Right ventricle myocardium inferior (tissue), 1 donor: Measurements from ENCODE around the gene PACSIN2. TPM values are rescaled to one million over a fixed set of nuclear protein-coding genes. Genes with fewer than 3 reads are reported as not detected.

Experiments
- ATAC-seq: fragments of 200-7000 bp; cut with Tn5 transposase; one replicate; pipeline ENCODE4 v1.9.1; 2020; ENCODE audit warnings: mild to moderate bottlenecking, moderate library complexity
- DNase-seq: peaks from one replicate; pipeline ENCODE4 v3.0.0; 2021; ENCODE audit errors: missing footprints
- intact Hi-C: fragments of 100-400 bp; cut with DNase I; formaldehyde crosslinking; loops from one replicate; pipeline ENCODE4 v1.11.0; 2022
- total RNA-seq: library from RNA; stranded (reverse); fragmentation: NEBNext Ultra II Directional; extraction: Animal tissue kit (Norgen Biotek cat#: 25700); gene quantifications from one replicate; pipeline ENCODE4 v1.2.1, GENCODE V29; 2021
- donor health status: DM: no; HTN: yes; CAD: no; lungs with severe emphysema.

The PACSIN2 gene
- total RNA-seq, 1 donor from 2014 or later, result 64.9 TPM

DNA sequence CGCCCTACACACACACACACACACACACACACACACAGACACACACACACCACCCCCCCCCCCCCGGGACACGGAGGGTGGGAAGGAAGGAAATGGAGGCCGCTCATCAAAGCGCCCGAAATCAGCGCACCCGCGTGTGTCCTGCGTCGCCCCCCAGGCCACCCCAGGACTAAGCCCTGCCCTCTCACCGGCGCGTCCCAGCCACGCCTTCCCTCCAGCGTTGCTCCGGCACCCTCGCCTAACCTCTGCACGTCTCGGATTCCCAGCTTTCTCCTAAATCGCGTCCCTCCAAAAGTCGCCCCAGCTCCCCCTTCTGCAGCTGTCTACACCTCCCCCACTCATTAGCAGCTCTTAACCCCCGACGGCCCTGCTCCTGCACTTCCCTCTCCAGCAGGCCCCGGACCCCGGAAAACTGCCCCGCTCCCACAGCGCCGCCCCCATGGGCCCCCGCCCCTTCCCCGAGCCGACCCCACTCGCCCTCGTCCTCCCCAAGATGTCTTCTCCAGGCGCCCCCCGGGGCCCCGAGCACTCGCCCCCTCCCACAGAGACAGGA is 557 bp downstream of the PACSIN2 start:
- no peak for ATAC-seq
- DNase-seq, result peak; percentile 74
- intact Hi-C loops, result loop anchor here (10.0 kb wide), 1 partner anchor 50 kb away; no protein-coding TSS in a partner anchor

DNA sequence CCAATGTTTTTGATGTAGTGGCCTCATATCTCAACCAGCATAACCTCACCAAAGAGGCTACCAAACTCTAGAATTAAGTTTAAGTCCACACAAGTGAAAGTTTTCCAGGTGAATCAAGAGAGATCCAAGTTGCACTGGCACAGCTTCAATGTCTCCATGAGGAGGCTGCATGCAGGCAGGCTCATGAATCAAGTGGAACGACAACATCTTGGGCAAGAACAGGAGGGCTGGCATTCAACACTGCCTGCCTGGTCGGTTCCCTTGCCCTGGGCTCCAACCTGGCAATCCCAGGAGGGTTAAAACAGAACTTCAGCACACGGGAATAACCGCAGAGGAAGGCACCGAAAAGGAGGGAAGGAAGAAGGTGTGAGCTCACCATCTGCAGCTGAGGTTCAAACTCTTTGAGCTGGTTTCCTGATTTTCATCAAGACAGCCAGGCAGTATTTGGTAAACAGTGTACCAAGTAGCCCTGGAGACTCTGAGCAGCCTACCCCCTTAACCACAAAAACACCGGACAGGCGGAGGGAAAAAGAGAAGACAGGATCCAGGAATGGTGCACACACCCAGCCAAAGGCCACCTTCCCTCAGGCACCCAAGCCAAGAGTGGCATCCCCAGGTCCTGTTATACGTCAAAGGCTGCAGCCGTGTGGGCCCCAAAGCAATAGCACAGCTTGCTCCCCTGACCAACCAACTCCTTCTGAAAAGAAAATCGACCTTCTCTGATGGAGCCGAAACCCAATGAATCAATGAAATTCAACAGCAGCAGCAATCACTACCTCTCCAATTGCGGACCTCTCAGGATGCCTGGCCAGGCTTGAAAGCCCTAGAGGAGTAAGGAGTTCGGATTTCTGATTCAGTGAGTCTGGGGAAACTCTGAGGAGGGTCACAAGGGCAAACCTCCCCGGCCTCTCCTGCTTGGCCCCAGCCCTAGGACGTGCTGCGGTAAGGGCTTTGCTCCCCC is 1.3 kb downstream of the PACSIN2 start:
- DNase-seq (no peak), ATAC-seq (no peak)
- intact Hi-C loops, result loop anchor here (10.0 kb wide), 1 partner anchor 49 kb away; no protein-coding TSS in a partner anchor

DNA sequence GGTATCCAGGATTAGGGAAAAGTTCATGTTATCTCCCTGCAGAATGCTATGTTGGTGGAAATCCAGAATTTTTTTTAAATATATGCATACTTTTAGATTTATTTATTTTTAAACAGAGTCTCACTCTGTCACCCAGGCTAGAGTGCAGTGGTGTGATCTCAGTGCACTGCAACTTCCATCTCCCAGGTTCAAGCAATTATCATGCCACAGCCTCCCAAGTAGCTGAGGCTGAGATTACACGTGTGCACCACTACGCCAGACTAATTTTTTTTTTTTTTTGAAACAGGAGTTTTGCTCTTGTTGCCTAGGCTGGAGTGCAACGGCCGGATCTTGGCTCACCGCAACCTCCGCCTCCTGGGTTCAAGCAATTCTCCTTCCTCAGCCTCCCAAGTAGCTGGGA is 2.6 kb downstream of the PACSIN2 start:
- ATAC-seq, result no peak
- intact Hi-C loops, result loop anchor here (10.0 kb wide), 1 partner anchor 48 kb away; no protein-coding TSS in a partner anchor
- no peak for DNase-seq

DNA sequence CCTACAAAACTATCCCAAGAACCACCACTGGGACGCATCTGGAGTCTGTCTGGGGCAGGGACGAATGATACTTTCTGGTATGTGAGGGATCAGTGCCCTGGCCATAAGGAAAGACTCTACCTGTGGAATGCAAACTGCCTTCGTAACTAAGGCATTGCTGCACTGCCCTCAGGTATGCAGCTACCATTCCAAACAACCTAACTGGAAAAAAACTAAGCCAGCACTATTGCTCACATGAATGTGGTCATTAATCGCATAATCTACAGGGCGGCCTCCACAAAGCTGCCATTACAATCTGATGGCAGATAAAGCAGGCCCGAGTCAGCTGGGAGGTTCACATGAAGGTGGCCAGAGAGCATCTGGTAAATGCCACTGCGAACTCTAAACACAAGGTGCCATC is 3.9 kb downstream of the PACSIN2 start:
- intact Hi-C loops, result loop anchor here (10.0 kb wide), 1 partner anchor 46 kb away; no protein-coding TSS in a partner anchor
- ATAC-seq (no peak), DNase-seq (no peak)

DNA sequence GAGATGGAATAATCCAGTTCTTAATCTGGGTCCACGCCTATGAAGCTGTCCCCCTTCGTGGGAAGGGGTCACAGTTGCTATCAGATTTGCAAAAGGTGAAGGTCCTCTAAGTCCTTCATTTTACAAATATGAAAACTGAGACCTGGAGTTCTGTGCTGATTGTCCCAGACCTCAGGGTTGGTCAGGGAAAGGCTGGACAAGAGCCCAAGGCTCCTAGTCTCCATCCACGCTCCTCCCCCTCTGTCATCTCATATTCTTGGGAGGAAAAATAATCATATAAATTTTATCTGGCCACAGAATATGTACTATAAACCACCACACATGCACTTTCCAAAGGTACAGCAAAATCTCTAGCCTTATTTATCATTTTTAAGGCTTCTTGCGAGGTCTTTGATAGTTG is 5.5 kb downstream of the PACSIN2 start:
- intact Hi-C loops, result loop anchor here (5.0 kb wide), 1 partner anchor 102 kb away; no protein-coding TSS in a partner anchor
- no peak for ATAC-seq
- no peak for DNase-seq

DNA sequence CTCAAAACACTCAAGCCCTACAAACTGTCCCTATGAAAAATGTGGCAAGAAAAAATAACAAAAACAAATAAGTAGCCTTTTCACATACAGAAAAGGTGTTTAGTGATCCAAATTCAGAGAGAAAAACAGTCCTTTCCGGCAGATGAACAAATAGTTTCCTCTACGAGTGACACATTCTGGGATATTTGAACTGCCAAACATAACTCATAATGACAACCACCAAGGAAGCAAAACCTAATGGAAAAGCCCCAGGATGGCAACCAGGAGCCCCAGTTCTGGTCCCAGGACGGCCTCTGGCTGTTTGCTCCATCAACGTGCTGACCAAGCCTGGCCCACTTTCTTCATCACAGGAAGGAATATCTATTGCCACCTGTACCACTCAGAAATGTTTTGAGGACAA is 6.0 kb downstream of the PACSIN2 start:
- ATAC-seq (no peak), DNase-seq (no peak)
- intact Hi-C loops, result loop anchor here (5.0 kb wide), 1 partner anchor 102 kb away; no protein-coding TSS in a partner anchor

DNA sequence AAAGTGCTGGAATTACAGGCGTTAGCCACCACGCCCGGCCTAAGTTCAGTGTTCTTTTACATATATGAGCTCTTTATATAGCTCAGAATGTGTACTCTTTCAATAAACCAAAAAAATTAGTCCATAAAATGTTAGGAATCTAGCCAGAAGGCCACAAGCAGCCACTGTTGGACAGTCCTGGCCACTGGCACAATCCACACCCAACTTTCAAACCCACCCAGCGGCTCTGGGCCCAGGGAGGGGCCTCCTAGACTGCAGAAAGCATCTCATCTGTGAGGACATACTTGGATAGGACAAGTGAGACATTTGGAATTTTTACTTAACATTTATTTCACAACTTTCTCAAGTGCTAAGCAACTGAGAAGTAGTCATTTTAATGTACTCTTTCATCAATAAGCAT is 6.4 kb downstream of the PACSIN2 start:
- DNase-seq (no peak), ATAC-seq (peak; percentile 78)
- intact Hi-C loops, result loop anchor here (5.0 kb wide), 1 partner anchor 101 kb away; no protein-coding TSS in a partner anchor

DNA sequence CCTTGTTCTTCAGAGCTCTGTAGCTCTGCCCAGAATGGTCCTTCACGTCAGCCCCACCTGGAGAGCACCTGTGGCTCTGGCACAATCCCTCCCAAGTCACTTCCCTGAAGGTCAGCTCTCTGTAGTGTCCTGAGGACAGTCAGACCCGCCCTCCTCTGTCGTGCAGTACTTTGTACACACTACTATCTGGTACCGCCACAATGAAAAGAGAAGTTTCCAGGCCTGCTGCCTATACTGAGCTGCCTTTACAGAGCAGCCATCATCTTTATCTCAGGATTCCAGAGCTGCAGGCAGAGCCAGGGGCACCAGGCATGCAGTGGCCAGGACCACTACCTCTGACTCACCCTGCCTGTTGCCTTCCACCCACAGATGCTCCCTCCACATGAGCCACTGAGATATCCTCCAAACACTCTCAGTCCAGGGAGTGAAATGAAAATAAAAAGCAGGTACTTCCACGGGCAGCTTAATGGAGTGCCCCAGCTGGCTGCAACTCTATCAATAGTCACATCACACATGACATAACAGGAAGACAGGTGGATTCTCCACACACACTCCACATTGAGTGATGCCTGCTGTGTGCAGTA is 7.3 kb downstream of the PACSIN2 start:
- DNase-seq (no peak), ATAC-seq (peak; percentile 56)
- intact Hi-C loops, result loop anchor here (5.0 kb wide), 1 partner anchor 100 kb away; no protein-coding TSS in a partner anchor

DNA sequence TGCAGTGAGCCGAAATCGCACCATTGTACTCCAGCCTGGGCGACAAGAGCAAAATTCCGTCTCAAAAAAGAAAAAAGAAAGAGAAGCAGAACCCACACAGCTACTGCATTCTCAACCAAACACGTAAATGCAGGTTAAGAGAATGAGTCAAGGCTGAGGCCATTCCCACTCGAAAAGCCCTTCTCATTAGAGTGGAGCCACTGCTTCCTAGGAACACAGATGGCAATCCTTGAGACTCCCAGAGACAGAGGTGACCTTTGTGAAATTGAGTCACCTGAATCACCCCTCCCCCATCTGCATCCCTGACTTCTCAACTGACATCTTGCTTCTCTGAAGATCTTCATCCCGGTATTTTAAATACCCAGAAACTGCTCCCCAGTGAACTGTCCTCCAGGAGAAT is 8.2 kb downstream of the PACSIN2 start:
- intact Hi-C loops, result loop anchor here (5.0 kb wide), 1 partner anchor 99 kb away; no protein-coding TSS in a partner anchor
- DNase-seq (no peak), ATAC-seq (no peak)

DNA sequence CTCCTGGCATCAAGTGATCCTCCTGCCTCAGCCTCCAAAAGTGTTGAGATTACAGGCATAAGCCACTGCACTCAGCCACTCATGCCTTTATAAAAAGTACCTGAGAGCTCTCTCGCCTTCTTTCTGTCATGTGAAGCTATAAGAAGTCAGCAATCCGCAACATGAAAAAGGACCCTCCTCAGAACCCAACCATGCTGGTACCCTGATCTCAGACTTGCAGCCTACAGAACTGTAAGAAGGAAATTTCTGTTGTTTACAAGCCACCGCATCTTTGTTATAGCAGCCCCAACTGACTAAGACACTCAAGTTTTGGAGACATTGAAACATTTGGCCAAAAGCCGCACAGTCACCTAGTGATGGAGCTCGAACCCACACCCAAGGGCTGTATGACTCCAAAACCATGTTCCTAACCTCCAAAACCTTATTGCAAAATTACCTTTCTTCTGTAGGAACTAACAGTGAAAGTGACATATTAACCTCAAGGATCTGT is 8.9 kb downstream of the PACSIN2 start:
- intact Hi-C loops, result loop anchor here (5.0 kb wide), 1 partner anchor 99 kb away; no protein-coding TSS in a partner anchor
- DNase-seq, result no peak
- ATAC-seq, result no peak

DNA sequence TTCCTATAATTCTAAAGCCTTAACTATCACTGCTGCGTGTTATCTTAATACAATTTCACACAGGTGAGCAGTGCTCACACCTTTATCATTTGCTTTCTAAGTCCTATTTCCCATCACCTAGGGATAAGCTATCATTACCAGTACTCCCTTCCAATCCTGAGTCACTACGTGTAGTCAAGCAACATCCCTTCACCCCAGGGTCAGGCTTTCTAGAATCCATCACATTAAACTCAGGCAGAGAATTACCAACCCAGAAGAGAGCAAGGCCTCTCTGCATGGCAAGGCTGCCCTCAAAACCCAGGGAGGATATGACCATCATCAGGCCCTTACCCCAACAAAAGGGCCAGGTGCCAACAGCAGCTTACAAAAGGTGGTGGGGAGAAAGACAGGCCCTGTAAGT is 9.8 kb downstream of the PACSIN2 start:
- intact Hi-C loops, result loop anchor here (5.0 kb wide), 1 partner anchor 98 kb away; no protein-coding TSS in a partner anchor
- no peak for DNase-seq
- no peak for ATAC-seq

DNA sequence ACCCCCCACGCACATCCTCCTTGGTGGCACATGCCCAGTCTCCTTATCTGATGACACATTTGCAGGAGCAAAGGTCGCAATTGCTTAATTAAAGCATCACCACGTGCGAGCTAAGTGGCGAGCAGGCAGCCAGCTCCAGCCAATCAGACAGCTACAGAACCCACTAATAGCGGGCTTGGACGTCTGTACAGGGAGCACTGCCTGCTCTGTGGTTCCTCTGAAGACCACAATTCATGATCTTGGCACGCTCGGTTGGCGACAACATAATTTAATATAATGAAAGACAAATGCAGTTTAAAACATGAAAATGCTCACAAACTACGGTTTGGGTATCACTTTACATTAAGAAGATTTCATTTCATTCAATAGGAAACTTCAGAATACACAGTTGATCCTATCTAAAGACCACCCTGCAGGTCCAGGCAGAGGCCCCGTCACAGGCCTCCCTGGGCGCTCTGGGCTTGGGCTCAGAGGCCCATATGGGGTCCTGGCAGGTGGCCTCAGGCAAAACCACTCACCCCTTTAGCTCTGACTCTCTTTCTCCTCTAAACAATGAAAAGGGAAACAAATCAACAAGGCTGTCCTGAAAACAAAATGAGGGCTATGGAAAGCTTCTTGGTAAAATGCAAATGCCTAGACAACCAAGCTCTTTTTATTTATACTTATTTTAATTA is 10.4 kb downstream of the PACSIN2 start:
- ATAC-seq (no peak), DNase-seq (no peak)
- intact Hi-C loops, result loop anchor here (5.0 kb wide), 1 partner anchor 97 kb away; no protein-coding TSS in a partner anchor

DNA sequence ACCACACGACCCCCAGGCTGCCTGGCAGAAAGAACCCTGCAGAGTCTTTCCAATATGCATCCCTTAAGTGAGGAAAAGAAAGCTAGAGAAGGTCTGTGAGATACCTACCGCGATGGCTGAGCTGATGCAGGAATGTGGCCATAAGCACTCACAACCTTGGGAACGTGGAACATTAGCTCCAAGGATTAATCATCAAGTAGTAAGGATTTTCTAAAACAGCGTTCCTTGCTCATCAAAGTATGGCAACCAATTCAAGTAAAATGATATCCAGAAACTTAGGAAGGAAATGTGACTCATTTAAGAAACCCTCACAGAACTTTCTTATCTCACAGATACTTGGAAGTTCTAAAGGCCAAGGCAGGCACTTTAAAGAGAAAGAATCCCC is 12.8 kb downstream of the PACSIN2 start:
- intact Hi-C loops, result no loop called here
- no peak for DNase-seq
- no peak for ATAC-seq

DNA sequence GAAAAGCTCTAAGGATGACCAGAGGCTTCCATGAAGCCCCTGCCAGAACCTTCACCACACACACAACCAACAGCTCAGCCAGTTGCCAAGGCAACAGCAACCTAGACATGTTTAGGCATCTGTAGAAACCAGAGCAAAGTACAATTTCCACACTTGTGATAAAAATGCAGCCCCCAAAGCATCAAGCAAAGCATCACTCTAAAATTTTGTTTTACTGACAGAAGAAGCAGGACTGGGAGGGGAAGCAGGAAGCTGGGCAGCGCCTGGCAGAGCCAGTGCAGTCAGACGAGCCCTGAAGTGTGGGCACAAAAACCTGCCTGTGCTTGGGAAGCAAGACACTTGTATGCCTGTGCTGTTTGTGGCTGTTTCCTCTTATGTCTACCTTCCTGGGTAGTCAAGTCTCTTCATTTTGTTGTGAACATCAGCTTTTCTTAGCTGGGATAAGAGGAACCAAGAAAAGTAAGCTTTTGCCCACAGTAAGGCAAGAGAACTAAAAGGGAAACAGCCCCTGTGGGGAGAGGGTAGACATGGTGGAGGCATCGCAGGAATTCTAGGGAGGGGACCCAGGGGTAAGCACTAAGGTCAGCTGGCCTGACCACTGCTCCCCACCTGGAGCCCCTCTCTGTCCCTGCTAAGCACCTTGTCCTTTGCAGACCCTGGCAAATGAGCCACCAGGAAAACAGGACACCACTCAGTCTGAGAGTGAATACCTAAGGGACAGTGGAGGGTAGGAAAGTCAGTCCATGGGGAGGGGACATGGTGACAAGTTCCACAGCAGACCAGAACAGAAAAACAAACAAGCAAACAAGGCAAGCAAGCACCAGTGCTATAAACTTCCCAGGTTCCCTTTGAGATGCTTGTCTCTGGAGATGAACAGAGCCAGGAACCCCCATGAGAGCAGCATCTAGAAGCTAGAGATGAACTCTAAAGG is 13.4 kb downstream of the PACSIN2 start:
- intact Hi-C loops, result no loop called here
- DNase-seq (no peak), ATAC-seq (no peak)

DNA sequence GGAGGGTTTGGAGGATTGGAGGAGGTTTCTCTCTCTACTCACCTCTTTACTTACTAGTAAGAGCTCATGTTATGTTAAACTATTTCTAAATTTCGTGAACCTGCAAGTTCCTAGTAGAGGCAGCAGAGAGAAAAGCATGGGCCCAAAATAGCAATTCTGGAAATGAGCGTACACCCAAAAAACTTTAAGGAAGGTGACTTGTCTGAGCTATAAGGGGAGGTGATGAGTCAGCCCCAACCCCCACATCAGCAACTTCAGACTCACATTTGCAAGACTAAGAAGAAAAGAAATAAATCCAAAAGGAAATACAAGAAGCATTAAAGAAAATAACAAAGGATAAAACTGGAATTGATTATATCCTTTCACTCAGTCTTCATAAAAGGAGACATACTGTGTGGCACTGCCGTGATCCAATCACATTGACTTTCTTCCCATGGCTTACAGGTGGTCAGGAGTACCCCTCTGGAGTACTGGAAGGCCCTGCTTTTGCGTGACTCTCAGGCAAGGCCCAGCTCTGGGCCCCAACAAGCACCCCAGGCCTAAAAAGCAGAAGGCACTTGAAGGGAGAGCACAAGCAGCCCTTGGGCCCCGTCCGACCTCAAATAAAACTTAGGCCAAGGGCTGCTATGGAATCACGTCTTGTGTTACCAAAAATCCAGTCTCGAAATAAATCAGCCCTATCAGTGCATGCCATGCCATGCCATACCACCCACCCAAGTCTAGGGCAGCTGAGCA is 14.3 kb downstream of the PACSIN2 start:
- ATAC-seq (no peak), DNase-seq (no peak)
- intact Hi-C loops, result no loop called here

DNA sequence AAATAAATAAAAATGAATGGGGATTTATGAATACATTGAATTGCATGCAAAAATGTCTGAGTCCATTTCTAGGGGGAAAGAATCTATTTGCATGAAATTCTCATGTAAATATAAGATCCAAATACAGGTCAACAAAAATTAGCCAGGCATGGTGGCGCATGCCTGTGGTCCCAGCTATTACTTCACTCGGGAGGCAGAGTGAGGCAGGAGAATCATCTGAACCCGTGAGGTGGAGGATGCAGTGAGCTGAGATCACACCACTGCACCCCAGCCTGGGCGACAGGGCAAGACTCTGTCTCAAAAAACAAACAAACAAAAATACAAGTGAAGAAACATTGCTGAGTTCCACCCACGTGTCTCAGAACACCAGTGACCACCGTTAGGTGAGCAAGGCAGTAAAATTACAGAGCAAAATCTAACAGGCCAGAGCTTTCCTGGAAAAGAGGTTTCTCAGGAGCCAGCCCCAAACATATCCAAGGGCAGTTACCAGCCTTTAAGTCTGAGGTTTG is 17.3 kb downstream of the PACSIN2 start:
- no peak for ATAC-seq
- intact Hi-C loops, result no loop called here
- no peak for DNase-seq
